Frontal cortex (tissue), 4 donors: ENCODE results near the gene ABCF3. TPM values are rescaled to one million over a fixed set of nuclear protein-coding genes. Genes with fewer than 3 reads are reported as not detected.
"Not testable (repeated sequence)": the region's sequence is repeated elsewhere in the genome, so short reads cannot be mapped to it uniquely, and the experiment has no call there.

Experiments
- DNase-seq, 2 donors: peaks; one replicate each; pipeline ENCODE4 v3.0.0; 2012; ENCODE audit warnings: low spot score in 2 of 2
- FAIRE-seq: peaks from 2 replicates; lab custom pipeline; 2012; peaks lifted over from hg19 to GRCh38; lab: Jason Lieb, UNC
- total RNA-seq: library from RNA; depleted of rRNA; stranded (reverse); fragments of >200 nt; gene quantifications from one replicate; pipeline ENCODE4 v1.2.3, GENCODE V29; 2014
- donor health status: control.
- donor health status: control.
- donor health status: control.

ABCF3 gene
- total RNA-seq = 47.3 TPM

- DNase-seq (no peak), FAIRE-seq (no peak)
Measured at GRCh38 chr3:184186184-184186901, at the start of gene ABCF3. Gene ABCF3, plus strand, starts transcription at chr3:184186199. Its CDS starts 9 bp downstream, at chr3:184186208.

GRCh38 chr3:184140436-184140835 lies 45.6 kb upstream of the ABCF3 start:
- DNase-seq = no peak
- no peak for FAIRE-seq

GRCh38 chr3:184142199-184142598 lies 43.8 kb upstream of the ABCF3 start:
- FAIRE-seq (no peak), DNase-seq (no peak)

- no peak for DNase-seq
Measured at GRCh38 chr3:184143327-184143726, 42.7 kb upstream of the ABCF3 start.

GRCh38 chr3:184144505-184144904 lies 41.5 kb upstream of the ABCF3 start:
- DNase-seq (no peak), FAIRE-seq (no peak)

More at GRCh38 chr3:184143327-184143726, 42.7 kb upstream of the ABCF3 start:
- no peak for FAIRE-seq

- no peak for DNase-seq
- no peak for FAIRE-seq
Measured at GRCh38 chr3:184145111-184145524, 40.9 kb upstream of the ABCF3 start.

GRCh38 chr3:184145751-184146270 lies 40.2 kb upstream of the ABCF3 start:
- no peak for FAIRE-seq
- DNase-seq = no peak

GRCh38 chr3:184148076-184148475 lies 37.9 kb upstream of the ABCF3 start:
- DNase-seq = no peak
- FAIRE-seq = no peak

GRCh38 chr3:184149123-184149522 lies 36.9 kb upstream of the ABCF3 start:
- DNase-seq (no peak), FAIRE-seq (no peak)

- not testable (repeated sequence) for FAIRE-seq, DNase-seq
Measured at GRCh38 chr3:184149770-184150169, 36.2 kb upstream of the ABCF3 start.

- peak; percentile 90 to 92 for DNase-seq
- FAIRE-seq = no peak
Measured at GRCh38 chr3:184154885-184155643, 30.9 kb upstream of the ABCF3 start, which contains the start of gene DVL3. Gene DVL3, plus strand, starts transcription at chr3:184155377. Its CDS starts 259 bp downstream, at chr3:184155636.

GRCh38 chr3:184155644-184156521 lies 30.1 kb upstream of the ABCF3 start:
- FAIRE-seq = no peak
- no peak for DNase-seq

- DNase-seq (peak; percentile 68 to 73), FAIRE-seq (no peak)
Measured at GRCh38 chr3:184156522-184156955, 29.5 kb upstream of the ABCF3 start.

GRCh38 chr3:184157206-184157605 lies 28.8 kb upstream of the ABCF3 start:
- DNase-seq (no peak), FAIRE-seq (no peak)

- FAIRE-seq = no peak
- DNase-seq = no peak
Measured at GRCh38 chr3:184158404-184158803, 27.6 kb upstream of the ABCF3 start.

- DNase-seq (no peak), FAIRE-seq (no peak)
Measured at GRCh38 chr3:184160456-184160855, 25.5 kb upstream of the ABCF3 start.

- not testable (repeated sequence) for FAIRE-seq, DNase-seq
Measured at GRCh38 chr3:184162571-184163070, 23.4 kb upstream of the ABCF3 start.

GRCh38 chr3:184164648-184165330 lies 21.2 kb upstream of the ABCF3 start:
- no peak for FAIRE-seq

GRCh38 chr3:184165543-184165942 lies 20.5 kb upstream of the ABCF3 start:
- FAIRE-seq = no peak

More at GRCh38 chr3:184164648-184165330, 21.2 kb upstream of the ABCF3 start:
- DNase-seq = no peak

More at GRCh38 chr3:184165543-184165942, 20.5 kb upstream of the ABCF3 start:
- DNase-seq = no peak
